ENCODE results near the gene FGD5. TPM values are rescaled to one million over a fixed set of nuclear protein-coding genes. Genes with fewer than 3 reads are reported as not detected.

The FGD5 gene
- total RNA-seq, 1 donor from 2014 or later, result 0.14 TPM

DNA sequence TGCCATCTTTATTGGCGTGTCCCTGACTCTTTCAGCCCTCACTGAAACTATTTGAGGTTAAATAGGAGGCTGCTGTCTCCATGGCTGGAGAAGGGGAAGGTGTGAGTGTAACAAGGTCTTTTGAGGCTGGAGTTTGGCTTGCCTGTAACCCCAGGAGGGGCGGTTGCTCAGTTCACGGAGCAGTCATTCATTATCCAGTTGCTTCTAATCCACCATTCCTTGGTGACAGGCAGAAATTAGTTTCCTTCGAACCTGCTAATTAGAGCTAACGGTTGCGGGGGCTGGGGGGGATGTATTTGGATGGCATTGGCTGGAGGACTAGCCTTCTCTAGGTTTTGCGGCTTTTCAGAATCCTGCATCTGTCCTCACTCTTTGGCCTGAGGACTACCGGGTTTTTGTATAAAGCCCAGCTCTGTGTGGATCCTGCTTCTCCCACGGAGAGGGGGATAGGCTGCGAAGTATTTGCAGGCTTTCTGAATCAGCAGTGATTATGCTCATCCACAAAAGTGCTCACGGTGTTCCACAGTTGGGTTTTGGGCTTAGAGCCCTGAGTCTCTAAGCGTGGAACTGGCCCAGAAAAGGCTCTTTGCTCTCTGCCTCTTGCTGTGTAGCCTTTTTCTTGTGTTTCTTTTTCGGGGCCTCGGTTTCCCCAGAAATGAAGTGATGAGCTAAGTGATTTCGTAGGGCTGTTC is 18.6 kb downstream of the FGD5 start:
- Mint-ChIP-seq H3K27me3 (peaks cover 6% of the 10 kb centered on the region), H3K4me1 (no peaks in the 10 kb centered on the region), H3K9me3 (no peaks in the 10 kb centered on the region), H3K4me3 (no peak overlapping the region), H3K36me3 (ENCODE audit: low read depth) (no peaks in the 10 kb centered on the region), H3K27ac (no peak overlapping the region)
- intact Hi-C loops (cut with micrococcal nuclease), result no loop called here
- DNase-seq, result no peak

DNA sequence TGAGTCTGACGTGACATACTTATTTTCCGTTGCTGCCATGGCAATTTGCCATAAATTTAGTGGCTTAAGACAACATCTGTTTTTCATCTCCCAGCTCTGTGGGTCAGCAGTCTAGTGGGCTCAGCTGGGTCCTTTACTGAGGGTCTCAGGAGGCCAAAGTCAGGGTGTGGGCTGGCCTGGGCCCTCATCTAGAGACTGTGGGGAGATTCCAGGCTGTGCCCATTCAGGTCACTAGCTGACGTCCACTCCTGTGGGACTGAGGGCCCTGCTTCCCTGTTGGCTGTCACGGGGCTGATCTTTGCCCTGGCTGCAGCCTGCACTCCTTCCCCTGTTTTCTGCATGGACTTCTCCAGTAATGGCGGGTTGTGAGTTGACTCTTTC is 19.1 kb downstream of the FGD5 start:
- intact Hi-C loops (cut with micrococcal nuclease), result no loop called here

GRCh38 chr3:14839236-14839635 is 20.5 kb downstream of the FGD5 start:
- DNase-seq, result no peak
- Mint-ChIP-seq H3K4me1 (no peaks in the 10 kb centered on the region), H3K27me3 (peaks cover 6% of the 10 kb centered on the region), H3K9me3 (no peaks in the 10 kb centered on the region), H3K27ac (no peak overlapping the region), H3K4me3 (no peak overlapping the region), H3K36me3 (ENCODE audit: low read depth) (no peaks in the 10 kb centered on the region)
- intact Hi-C loops (cut with micrococcal nuclease), result no loop called here

More for the DNA sequence above, 19.1 kb downstream of the FGD5 start:
- no peak for DNase-seq
- Mint-ChIP-seq H3K36me3 (ENCODE audit: low read depth) (no peaks in the 10 kb centered on the region), H3K27ac (no peak overlapping the region), H3K9me3 (no peaks in the 10 kb centered on the region), H3K27me3 (peaks cover 6% of the 10 kb centered on the region), H3K4me3 (no peak overlapping the region), H3K4me1 (no peaks in the 10 kb centered on the region)

GRCh38 chr3:14841836-14842235 is 23.1 kb downstream of the FGD5 start:
- Mint-ChIP-seq H3K36me3 (ENCODE audit: low read depth) (no peaks in the 10 kb centered on the region), H3K9me3 (no peaks in the 10 kb centered on the region), H3K27me3 (peaks cover 5% of the 10 kb centered on the region), H3K4me1 (no peaks in the 10 kb centered on the region), H3K27ac (no peak overlapping the region), H3K4me3 (no peak overlapping the region)
- intact Hi-C loops (cut with micrococcal nuclease), result no loop called here
- no peak for DNase-seq

DNA sequence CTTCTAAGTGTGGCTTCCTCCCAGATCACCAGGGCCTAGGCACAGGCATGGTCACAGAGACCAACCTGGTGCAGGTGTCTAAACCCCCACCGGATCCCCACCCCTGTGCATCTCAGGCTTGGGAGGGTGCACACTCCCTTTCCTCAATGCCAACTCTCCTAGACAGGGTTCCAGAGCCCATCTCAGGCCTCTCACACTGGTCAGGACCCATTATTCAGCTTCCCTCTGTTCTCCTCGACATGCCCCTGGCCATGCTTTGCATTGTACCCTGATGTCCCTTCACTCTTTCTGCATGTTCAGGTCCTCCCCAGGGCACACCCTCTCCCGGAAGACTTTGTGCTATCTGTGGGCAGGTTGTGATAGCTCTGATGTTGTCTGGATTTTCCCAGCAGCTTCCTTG is 23.5 kb downstream of the FGD5 start:
- Mint-ChIP-seq H3K36me3 (ENCODE audit: low read depth) (no peaks in the 10 kb centered on the region), H3K9me3 (no peaks in the 10 kb centered on the region), H3K27ac (no peak overlapping the region), H3K4me1 (no peaks in the 10 kb centered on the region), H3K4me3 (no peak overlapping the region), H3K27me3 (peaks cover 5% of the 10 kb centered on the region)
- no peak for DNase-seq
- intact Hi-C loops (cut with micrococcal nuclease), result no loop called here

GRCh38 chr3:14843321-14843720 is 24.6 kb downstream of the FGD5 start:
- no peak for DNase-seq
- peaks cover 5% of the 10 kb centered on the region for H3K27me3 Mint-ChIP-seq
- intact Hi-C loops (cut with micrococcal nuclease), result no loop called here

GRCh38 chr3:14844386-14845170 is 25.8 kb downstream of the FGD5 start:
- Mint-ChIP-seq H3K4me3 (no peak overlapping the region), H3K9me3 (no peaks in the 10 kb centered on the region), H3K27me3 (peaks cover 2% of the 10 kb centered on the region), H3K4me1 (peaks cover 6% of the 10 kb centered on the region), H3K27ac (no peak overlapping the region), H3K36me3 (ENCODE audit: low read depth) (no peaks in the 10 kb centered on the region)
- intact Hi-C loops (cut with micrococcal nuclease), result no loop called here
- no peak for DNase-seq

More at GRCh38 chr3:14843321-14843720, 24.6 kb downstream of the FGD5 start:
- Mint-ChIP-seq H3K4me1 (peaks cover 6% of the 10 kb centered on the region), H3K36me3 (ENCODE audit: low read depth) (no peaks in the 10 kb centered on the region), H3K4me3 (no peak overlapping the region), H3K9me3 (no peaks in the 10 kb centered on the region), H3K27ac (no peak overlapping the region)

GRCh38 chr3:14845180-14845579 is 26.4 kb downstream of the FGD5 start:
- intact Hi-C loops (cut with micrococcal nuclease), result no loop called here
- Mint-ChIP-seq H3K27me3 (peaks cover 2% of the 10 kb centered on the region), H3K36me3 (ENCODE audit: low read depth) (no peaks in the 10 kb centered on the region), H3K9me3 (no peaks in the 10 kb centered on the region), H3K27ac (no peak overlapping the region), H3K4me1 (peaks cover 10% of the 10 kb centered on the region), H3K4me3 (no peak overlapping the region)
- no peak for DNase-seq

GRCh38 chr3:14845826-14846225 is 27.1 kb downstream of the FGD5 start:
- no peak for DNase-seq
- peaks cover 13% of the 10 kb centered on the region for H3K4me1 Mint-ChIP-seq
- H3K36me3 Mint-ChIP-seq (ENCODE audit: low read depth), result no peaks in the 10 kb centered on the region
- no peak overlapping the region for H3K27ac Mint-ChIP-seq
- no peak overlapping the region for H3K4me3 Mint-ChIP-seq
- H3K9me3 Mint-ChIP-seq, result no peaks in the 10 kb centered on the region
- intact Hi-C loops (cut with micrococcal nuclease), result no loop called here
- H3K27me3 Mint-ChIP-seq, result no peaks in the 10 kb centered on the region

DNA sequence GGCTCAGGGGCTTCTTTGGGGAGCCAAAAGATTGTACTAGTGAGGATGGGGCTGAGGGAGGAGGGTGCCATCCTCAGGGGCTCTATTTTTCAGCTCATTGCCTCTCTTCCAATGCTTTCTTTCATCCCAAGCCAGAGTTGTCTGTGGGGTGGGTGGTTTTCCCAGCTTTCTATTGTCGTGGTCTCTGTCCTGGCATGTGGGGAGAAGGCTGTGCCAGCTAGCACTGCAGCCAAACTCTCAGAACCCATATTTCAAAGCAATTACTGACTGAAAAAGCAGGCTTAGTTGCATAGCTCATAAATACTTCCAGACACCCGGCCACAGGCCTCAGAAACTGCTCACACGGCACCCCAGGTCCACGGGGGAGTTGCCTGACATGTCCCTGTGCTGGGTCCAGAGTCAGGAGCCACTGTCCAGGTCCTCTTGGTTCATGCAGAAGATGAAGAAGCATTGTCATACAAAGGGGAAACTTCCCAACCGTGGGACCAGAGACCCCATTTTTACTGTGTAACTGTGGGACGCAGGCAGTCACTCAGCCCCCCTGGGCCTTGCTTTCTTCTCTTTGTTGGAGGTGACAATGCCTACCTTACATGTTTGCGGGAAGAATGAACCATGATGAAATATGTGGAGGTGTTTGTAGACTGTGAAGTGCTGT is 27.6 kb downstream of the FGD5 start:
- intact Hi-C loops (cut with micrococcal nuclease), result no loop called here
- Mint-ChIP-seq H3K27ac (no peak overlapping the region), H3K36me3 (ENCODE audit: low read depth) (no peaks in the 10 kb centered on the region), H3K9me3 (no peaks in the 10 kb centered on the region), H3K4me3 (no peak overlapping the region), H3K27me3 (no peaks in the 10 kb centered on the region), H3K4me1 (peaks cover 13% of the 10 kb centered on the region)
- no peak for DNase-seq

DNA sequence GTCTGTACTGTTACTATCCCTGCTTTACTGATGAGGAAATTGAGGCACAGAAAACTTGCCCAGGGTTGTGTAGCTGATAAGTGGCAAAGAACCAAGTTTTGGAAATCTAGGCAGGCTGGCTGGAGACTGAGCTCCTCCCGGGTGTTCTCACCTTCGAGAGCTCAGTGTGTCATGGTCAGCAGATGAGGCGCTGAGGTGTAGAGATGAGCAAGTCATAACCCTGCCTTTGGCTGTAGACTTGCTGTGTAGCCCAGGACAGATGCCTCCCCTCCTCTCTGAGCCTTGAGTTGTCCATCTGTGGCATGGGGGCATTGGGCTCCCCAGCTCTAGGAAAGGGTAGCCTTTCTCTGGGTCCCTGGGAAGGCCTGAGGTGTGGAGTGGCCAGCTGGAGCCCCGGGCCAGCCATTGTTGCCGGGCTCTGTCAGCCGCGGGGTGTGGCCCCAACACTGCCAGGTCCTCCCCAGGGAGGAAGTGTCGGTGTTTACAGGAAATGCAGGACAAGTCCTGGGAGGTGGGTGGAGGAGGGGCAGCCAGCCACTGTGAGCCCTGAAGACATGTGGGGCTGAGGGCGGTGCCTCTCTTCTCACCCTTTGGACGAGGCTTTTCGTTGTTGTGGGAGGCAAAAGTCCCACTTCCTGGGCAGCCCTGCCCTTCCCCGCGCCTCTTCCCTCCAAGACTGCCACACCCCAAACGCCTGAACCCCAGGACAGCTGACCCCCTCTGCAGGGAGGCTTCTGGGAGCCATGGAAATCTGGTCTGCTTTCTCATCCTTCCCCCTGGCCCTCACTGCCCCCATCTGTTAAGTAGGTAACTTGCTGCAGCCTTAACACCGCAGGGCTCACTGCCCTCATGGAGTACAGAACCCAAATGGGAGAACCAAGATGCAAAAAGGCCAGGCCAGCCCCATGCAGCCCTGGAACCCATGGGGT is 29.1 kb downstream of the FGD5 start:
- peak overlapping the region; percentile 75 for H3K27ac Mint-ChIP-seq
- H3K4me1 Mint-ChIP-seq, result peaks cover 13% of the 10 kb centered on the region
- H3K36me3 Mint-ChIP-seq (ENCODE audit: low read depth), result no peaks in the 10 kb centered on the region
- no peaks in the 10 kb centered on the region for H3K9me3 Mint-ChIP-seq
- peaks cover 2% of the 10 kb centered on the region for H3K27me3 Mint-ChIP-seq
- intact Hi-C loops (cut with micrococcal nuclease), result no loop called here
- DNase-seq, result peak; percentile 74
- no peak overlapping the region for H3K4me3 Mint-ChIP-seq

DNA sequence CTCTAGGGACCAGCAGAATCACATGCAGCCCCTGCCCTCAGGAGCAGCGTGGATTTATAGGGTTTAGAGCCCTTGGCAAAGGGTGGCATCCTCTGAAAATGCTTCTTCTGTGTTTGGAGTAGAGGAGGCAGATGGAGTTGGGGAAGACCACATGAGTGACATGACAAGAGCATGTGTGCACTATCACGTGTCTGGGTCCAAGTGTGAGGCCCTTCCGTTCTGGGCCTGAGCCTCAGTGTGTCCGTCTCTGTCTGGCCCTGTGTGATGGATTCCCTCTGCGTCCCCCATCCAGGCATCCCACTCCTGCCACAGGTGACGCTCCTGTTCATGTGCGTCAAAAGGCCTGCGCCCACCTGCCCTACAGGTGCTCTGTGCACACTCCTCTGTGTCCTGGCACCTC is 30.1 kb downstream of the FGD5 start:
- H3K27ac Mint-ChIP-seq, result no peak overlapping the region
- no peaks in the 10 kb centered on the region for H3K36me3 Mint-ChIP-seq (ENCODE audit: low read depth)
- intact Hi-C loops (cut with micrococcal nuclease), result no loop called here
- H3K4me1 Mint-ChIP-seq, result peaks cover 13% of the 10 kb centered on the region
- H3K27me3 Mint-ChIP-seq, result peaks cover 2% of the 10 kb centered on the region
- DNase-seq, result no peak
- no peak overlapping the region for H3K4me3 Mint-ChIP-seq
- H3K9me3 Mint-ChIP-seq, result no peaks in the 10 kb centered on the region

- no peaks in the 10 kb centered on the region for H3K9me3 Mint-ChIP-seq
- peaks cover 2% of the 10 kb centered on the region for H3K27me3 Mint-ChIP-seq
- no peak for DNase-seq
- no peak overlapping the region for H3K27ac Mint-ChIP-seq
- no peaks in the 10 kb centered on the region for H3K36me3 Mint-ChIP-seq (ENCODE audit: low read depth)
- intact Hi-C loops (cut with micrococcal nuclease), result no loop called here
- no peak overlapping the region for H3K4me3 Mint-ChIP-seq
- H3K4me1 Mint-ChIP-seq, result peaks cover 13% of the 10 kb centered on the region
Measured at GRCh38 chr3:14849638-14850230, 31.0 kb downstream of the FGD5 start.
